Astrocyte (in vitro differentiated cells and primary cell): Measurements from ENCODE around the gene SLC39A8. TPM values are rescaled to one million over a fixed set of nuclear protein-coding genes. Genes with fewer than 3 reads are reported as not detected.

ENCODE experiments used
- DNase-seq: peaks from one replicate; pipeline ENCODE4 v3.0.0-alpha.2; 2010; ENCODE audit warnings: low read depth
- FAIRE-seq: peaks from 2 replicates; lab custom pipeline; 2011; peaks lifted over from hg19 to GRCh38; lab: Jason Lieb, UNC
- H2AFZ ChIP-seq: 2 replicates; pipeline ENCODE4 v1.6.0; 2012; ENCODE audit warnings: low read depth, low read length, inconsistent platforms
- H3K27ac ChIP-seq: 2 replicates; pipeline ENCODE4 v1.5.1; 2011; ENCODE audit warnings: low read depth, low read length, inconsistent platforms
- H3K27me3 ChIP-seq: 2 replicates; pipeline ENCODE4 v1.6.0; 2011; ENCODE audit warnings: low read length, inconsistent platforms; ENCODE audit not compliant: insufficient read depth
- H3K36me3 ChIP-seq: 2 replicates; pipeline ENCODE4 v1.5.1; 2011; ENCODE audit warnings: low read length, inconsistent platforms; ENCODE audit not compliant: insufficient read depth
- H3K4me1 ChIP-seq: 2 replicates; pipeline ENCODE4 v1.5.1; 2011; ENCODE audit warnings: low read length, inconsistent platforms; ENCODE audit not compliant: insufficient read depth
- H3K4me2 ChIP-seq: 2 replicates; pipeline ENCODE4 v1.6.0; 2012; ENCODE audit warnings: low read length, inconsistent platforms
- H3K4me3 ChIP-seq: 2 replicates; pipeline ENCODE4 v1.5.1; 2011; ENCODE audit warnings: low read depth, mild to moderate bottlenecking, low read length, inconsistent platforms; ENCODE audit not compliant: insufficient read depth
- H3K79me2 ChIP-seq: 2 replicates; pipeline ENCODE4 v1.6.0; 2012; ENCODE audit warnings: mild to moderate bottlenecking, low read length, inconsistent platforms; ENCODE audit not compliant: insufficient read depth
- H3K9ac ChIP-seq: 2 replicates; pipeline ENCODE4 v1.6.0; 2012; ENCODE audit warnings: mild to moderate bottlenecking, low read length, inconsistent platforms
- H3K9me3 ChIP-seq: 2 replicates; pipeline ENCODE4 v1.5.1; 2012; ENCODE audit warnings: low read depth, mild to moderate bottlenecking, low read length, inconsistent platforms; ENCODE audit not compliant: insufficient read depth
- H4K20me1 ChIP-seq: 2 replicates; pipeline ENCODE4 v1.6.0; 2012; ENCODE audit warnings: low read length, inconsistent platforms; ENCODE audit not compliant: insufficient read depth
- H3K27ac Mint-ChIP-seq: one replicate; pipeline ENCODE4 v1.8.0; 2021; ENCODE audit warnings: mild to moderate bottlenecking, mixed read lengths; ENCODE audit not compliant: unreplicated experiment
- H3K27me3 Mint-ChIP-seq: one replicate; pipeline ENCODE4 v1.8.0; 2021; ENCODE audit warnings: low read depth, mixed read lengths; ENCODE audit not compliant: unreplicated experiment
- H3K36me3 Mint-ChIP-seq: one replicate; pipeline ENCODE4 v1.8.0; 2021; ENCODE audit warnings: low read depth, mixed read lengths; ENCODE audit not compliant: unreplicated experiment
- H3K4me1 Mint-ChIP-seq: one replicate; pipeline ENCODE4 v1.8.0; 2021; ENCODE audit warnings: low read depth, mixed read lengths; ENCODE audit not compliant: unreplicated experiment
- H3K4me3 Mint-ChIP-seq: one replicate; pipeline ENCODE4 v1.8.0; 2021; ENCODE audit warnings: mild to moderate bottlenecking, moderate library complexity, mixed read lengths; ENCODE audit not compliant: unreplicated experiment
- H3K9me3 Mint-ChIP-seq: one replicate; pipeline ENCODE4 v1.8.0; 2021; ENCODE audit warnings: mild to moderate bottlenecking, mixed read lengths; ENCODE audit not compliant: unreplicated experiment
- EZH2 ChIP-seq: IDR thresholded peaks from 2 replicates; pipeline ENCODE4 v1.6.1; 2012; ENCODE audit warnings: mild to moderate bottlenecking, low read length, inconsistent platforms; ENCODE audit not compliant: insufficient read depth
- total RNA-seq: library from RNA; stranded (reverse); gene quantifications from 2 replicates; pipeline ENCODE4 v1.2.1, GENCODE V29; 2021
- TF ChIP-seq, protein P1 (sequence below): IDR thresholded peaks from 2 replicates; pipeline ENCODE4 v1.5.1; 2011; ENCODE audit warnings: low read depth, mild to moderate bottlenecking, inconsistent platforms, low read length, moderate library complexity; ENCODE audit not compliant: insufficient read depth

SLC39A8 gene
- total RNA-seq, 1 donor from 2014 or later, result 5.6 TPM

DNA sequence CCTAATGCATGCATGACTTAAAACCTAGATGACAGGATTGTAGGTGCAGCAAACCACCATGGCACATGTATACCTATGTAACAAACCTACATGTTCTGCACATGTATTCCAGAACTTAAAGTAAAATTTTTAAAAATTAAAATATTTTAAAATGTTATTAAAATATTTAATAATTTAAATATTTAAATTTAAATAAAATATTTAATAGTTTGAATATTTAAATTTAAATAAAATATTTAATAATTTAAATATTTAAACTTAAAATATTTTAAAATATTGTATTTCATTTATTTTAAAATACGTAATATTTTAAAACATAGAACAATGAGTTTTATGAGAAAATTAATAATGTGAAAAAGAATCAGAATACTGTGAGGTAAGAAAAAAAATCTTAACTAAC is 117.9 kb downstream of the SLC39A8 start:
- H3K4me1 Mint-ChIP-seq, result no peaks in the 10 kb centered on the region
- H3K9me3 ChIP-seq, result no peaks in the 10 kb centered on the region
- H2AFZ ChIP-seq, result no peak overlapping the region
- no peaks in the 10 kb centered on the region for H4K20me1 ChIP-seq
- no peaks in the 10 kb centered on the region for H3K36me3 Mint-ChIP-seq
- H3K27me3 Mint-ChIP-seq, result no peaks in the 10 kb centered on the region
- H3K27ac ChIP-seq, result no peak overlapping the region
- no peak overlapping the region for H3K27ac Mint-ChIP-seq
- no peaks in the 10 kb centered on the region for H3K36me3 ChIP-seq
- no peak for FAIRE-seq
- no peak overlapping the region for H3K4me3 Mint-ChIP-seq
- TF ChIP-seq EZH2, result no peak
- TF ChIP-seq, protein P1, sequence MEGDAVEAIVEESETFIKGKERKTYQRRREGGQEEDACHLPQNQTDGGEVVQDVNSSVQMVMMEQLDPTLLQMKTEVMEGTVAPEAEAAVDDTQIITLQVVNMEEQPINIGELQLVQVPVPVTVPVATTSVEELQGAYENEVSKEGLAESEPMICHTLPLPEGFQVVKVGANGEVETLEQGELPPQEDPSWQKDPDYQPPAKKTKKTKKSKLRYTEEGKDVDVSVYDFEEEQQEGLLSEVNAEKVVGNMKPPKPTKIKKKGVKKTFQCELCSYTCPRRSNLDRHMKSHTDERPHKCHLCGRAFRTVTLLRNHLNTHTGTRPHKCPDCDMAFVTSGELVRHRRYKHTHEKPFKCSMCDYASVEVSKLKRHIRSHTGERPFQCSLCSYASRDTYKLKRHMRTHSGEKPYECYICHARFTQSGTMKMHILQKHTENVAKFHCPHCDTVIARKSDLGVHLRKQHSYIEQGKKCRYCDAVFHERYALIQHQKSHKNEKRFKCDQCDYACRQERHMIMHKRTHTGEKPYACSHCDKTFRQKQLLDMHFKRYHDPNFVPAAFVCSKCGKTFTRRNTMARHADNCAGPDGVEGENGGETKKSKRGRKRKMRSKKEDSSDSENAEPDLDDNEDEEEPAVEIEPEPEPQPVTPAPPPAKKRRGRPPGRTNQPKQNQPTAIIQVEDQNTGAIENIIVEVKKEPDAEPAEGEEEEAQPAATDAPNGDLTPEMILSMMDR, result no peak
- H3K27me3 ChIP-seq, result no peaks in the 10 kb centered on the region
- no peaks in the 10 kb centered on the region for H3K79me2 ChIP-seq
- DNase-seq, result no peak
- H3K4me1 ChIP-seq, result no peaks in the 10 kb centered on the region
- H3K9ac ChIP-seq, result no peak overlapping the region
- no peak overlapping the region for H3K4me3 ChIP-seq
- peaks cover 3% of the 10 kb centered on the region for H3K9me3 Mint-ChIP-seq
- no peak overlapping the region for H3K4me2 ChIP-seq

DNA sequence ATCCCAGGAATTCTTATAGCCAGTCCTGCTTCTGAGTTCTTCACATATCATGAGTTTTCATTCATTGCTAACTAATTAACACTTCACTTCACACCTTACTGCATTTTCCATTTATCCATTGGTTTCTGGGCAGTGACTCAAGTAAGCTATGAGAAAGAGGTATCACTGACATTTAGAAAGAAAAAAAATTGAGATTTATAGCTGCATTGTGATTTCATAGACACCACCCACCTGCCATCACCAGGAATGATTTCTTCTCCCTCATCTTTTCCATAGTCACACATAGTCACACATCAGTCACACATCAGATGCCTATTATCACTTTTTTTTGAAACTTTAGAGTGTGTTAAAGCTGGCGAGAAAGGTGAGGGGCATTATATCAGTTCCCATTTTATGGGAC is 121.8 kb downstream of the SLC39A8 start:
- Mint-ChIP-seq H3K4me3 (no peak overlapping the region), H3K27me3 (no peaks in the 10 kb centered on the region), H3K36me3 (no peaks in the 10 kb centered on the region), H3K4me1 (no peaks in the 10 kb centered on the region), H3K27ac (no peak overlapping the region), H3K9me3 (peaks cover 3% of the 10 kb centered on the region)
- H3K4me2 ChIP-seq, result no peak overlapping the region
- no peaks in the 10 kb centered on the region for H3K79me2 ChIP-seq
- no peaks in the 10 kb centered on the region for H3K27me3 ChIP-seq
- H3K9ac ChIP-seq, result no peak overlapping the region
- H3K4me1 ChIP-seq, result no peaks in the 10 kb centered on the region
- H2AFZ ChIP-seq, result no peak overlapping the region
- no peaks in the 10 kb centered on the region for H3K36me3 ChIP-seq
- DNase-seq (no peak), FAIRE-seq (no peak)
- H3K4me3 ChIP-seq, result no peak overlapping the region
- H4K20me1 ChIP-seq, result no peaks in the 10 kb centered on the region
- TF ChIP-seq, protein P1, result no peak
- no peak for TF ChIP-seq EZH2
- H3K9me3 ChIP-seq, result no peaks in the 10 kb centered on the region
- H3K27ac ChIP-seq, result no peak overlapping the region

DNA sequence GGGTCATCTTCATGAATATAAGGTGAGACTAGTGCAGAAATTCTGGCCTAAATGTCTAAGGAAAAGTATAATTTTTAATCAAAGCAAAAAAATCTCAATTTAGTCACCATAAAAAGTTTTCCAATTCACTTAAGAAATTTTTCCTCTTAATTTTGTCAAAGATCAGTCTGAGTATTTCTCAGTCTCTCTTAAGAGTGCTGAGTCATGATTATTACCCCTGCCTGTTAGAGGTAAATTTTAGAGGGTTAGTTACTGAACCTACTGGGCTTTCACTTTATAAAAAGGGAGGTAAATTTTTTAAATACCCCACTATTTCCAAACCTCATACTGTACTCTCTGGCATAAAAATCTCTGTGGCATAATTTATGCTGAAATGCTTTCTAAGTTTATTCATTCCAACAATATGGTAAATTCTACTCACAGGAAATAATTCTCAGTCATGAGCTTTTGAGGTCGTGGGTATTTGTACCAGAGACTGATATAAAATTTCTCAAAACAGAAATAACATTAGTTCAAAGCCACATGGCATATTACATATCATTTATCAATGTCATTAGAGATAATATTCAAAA is 122.4 kb downstream of the SLC39A8 start:
- DNase-seq (no peak), FAIRE-seq (no peak)
- TF ChIP-seq EZH2, result no peak
- TF ChIP-seq, protein P1, result no peak
- H3K9ac ChIP-seq, result no peak overlapping the region
- no peak overlapping the region for H3K27ac ChIP-seq
- H3K4me3 ChIP-seq, result no peak overlapping the region
- no peaks in the 10 kb centered on the region for H3K4me1 ChIP-seq
- H3K4me3 Mint-ChIP-seq, result no peak overlapping the region
- H3K36me3 Mint-ChIP-seq, result no peaks in the 10 kb centered on the region
- H3K9me3 Mint-ChIP-seq, result peaks cover 3% of the 10 kb centered on the region
- no peaks in the 10 kb centered on the region for H3K4me1 Mint-ChIP-seq
- H3K27me3 ChIP-seq, result no peaks in the 10 kb centered on the region
- no peaks in the 10 kb centered on the region for H3K36me3 ChIP-seq
- no peaks in the 10 kb centered on the region for H3K9me3 ChIP-seq
- H2AFZ ChIP-seq, result no peak overlapping the region
- no peak overlapping the region for H3K27ac Mint-ChIP-seq
- no peak overlapping the region for H3K4me2 ChIP-seq
- H4K20me1 ChIP-seq, result no peaks in the 10 kb centered on the region
- no peaks in the 10 kb centered on the region for H3K27me3 Mint-ChIP-seq
- no peaks in the 10 kb centered on the region for H3K79me2 ChIP-seq
